CD14-positive monocyte (primary cell): ENCODE measurements around the gene GMNC. TPM values are rescaled to one million over a fixed set of nuclear protein-coding genes. Genes with fewer than 3 reads are reported as not detected.

Experiments
- DNase-seq, 3 donors: peaks; one replicate each; pipeline ENCODE4 v3.0.0-alpha.2; 2011 to 2022
- H2AFZ ChIP-seq: 2 replicates; pipeline ENCODE4 v1.6.0; 2012; ENCODE audit warnings: mild to moderate bottlenecking, low read depth, low read length, inconsistent platforms; ENCODE audit not compliant: insufficient read depth, poor library complexity, severe bottlenecking
- H3K27ac ChIP-seq, 2 donors: 1 replicate in 1 of 2; 2 replicates in 1 of 2; pipeline ENCODE4 v1.5.1; 2012 to 2013; ENCODE audit warnings: low read length in 2 of 2, control low read depth in 1 of 2, inconsistent platforms in 1 of 2, low read depth in 1 of 2, mild to moderate bottlenecking in 1 of 2
- H3K27me3 ChIP-seq, 2 donors: one replicate each; pipeline versions ENCODE4 v1.6.0 to v1.6.1; 2011 to 2013; ENCODE audit warnings: low read length in 2 of 2; ENCODE audit not compliant: control insufficient read depth in 2 of 2, insufficient read depth in 2 of 2
- H3K36me3 ChIP-seq, 2 donors: replicated peaks in 1 of 2; 1 replicate in 1 of 2; 2 replicates in 1 of 2; pipeline versions ENCODE4 v1.5.1 to v1.6.1; 2012 to 2013; ENCODE audit warnings: low read length in 2 of 2, control low read depth in 1 of 2, inconsistent platforms in 1 of 2, mild to moderate bottlenecking in 1 of 2; ENCODE audit not compliant: insufficient read depth in 2 of 2, control insufficient read depth in 1 of 2
- H3K4me1 ChIP-seq, 2 donors: 1 replicate in 1 of 2; 2 replicates in 1 of 2; pipeline versions ENCODE4 v1.5.1 to v1.6.1; 2012 to 2013; ENCODE audit warnings: low read length in 2 of 2, control low read depth in 1 of 2, inconsistent platforms in 1 of 2, mild to moderate bottlenecking in 1 of 2, moderate library complexity in 1 of 2; ENCODE audit not compliant: insufficient read depth in 2 of 2, control insufficient read depth in 1 of 2
- H3K4me2 ChIP-seq: replicated peaks from 2 replicates; pipeline ENCODE3; 2012; ENCODE audit warnings: low read length, moderate library complexity, mild to moderate bottlenecking; ENCODE audit not compliant: poor library complexity, severe bottlenecking; ENCODE audit errors: extremely low read depth
- H3K4me3 ChIP-seq, 3 experiments: fragments of 200-600 bp in 1 of 3; sonication (generic) in 1 of 3; replicated peaks in 1 of 3; 1 replicate in 2 of 3; 2 replicates in 1 of 3; pipeline ENCODE4 v1.5.1; 2011 to 2013; ENCODE audit warnings: low read length in 3 of 3, mild to moderate bottlenecking in 3 of 3, control low read depth in 2 of 3, low read depth in 2 of 3, inconsistent platforms in 1 of 3, moderate library complexity in 1 of 3
- H3K79me2 ChIP-seq: 2 replicates; pipeline ENCODE4 v1.6.0; 2012; ENCODE audit warnings: mild to moderate bottlenecking, control low read depth, inconsistent platforms, low read length, moderate library complexity; ENCODE audit not compliant: insufficient read depth
- H3K9ac ChIP-seq: 2 replicates; pipeline ENCODE4 v1.6.0; 2017; ENCODE audit warnings: low read length, mild to moderate bottlenecking; ENCODE audit not compliant: insufficient read depth, poor library complexity, severe bottlenecking
- H3K9me3 ChIP-seq, 2 donors: replicated peaks in 1 of 2; 1 replicate in 1 of 2; 2 replicates in 1 of 2; pipeline versions ENCODE4 v1.5.1 to v1.6.1; 2012 to 2013; ENCODE audit warnings: low read length in 2 of 2, control low read depth in 1 of 2; ENCODE audit not compliant: control insufficient read depth in 1 of 2, insufficient read depth in 1 of 2
- H4K20me1 ChIP-seq: 2 replicates; pipeline ENCODE4 v1.6.0; 2012; ENCODE audit warnings: mild to moderate bottlenecking, low read length, control low read depth, moderate library complexity; ENCODE audit not compliant: insufficient read depth
- H3K27ac Mint-ChIP-seq, 7 donors: one replicate each; pipeline ENCODE4 v1.8.0; 2020; ENCODE audit warnings: mild to moderate bottlenecking in 7 of 7, mixed read lengths in 7 of 7, moderate library complexity in 6 of 7, inconsistent platforms in 2 of 7
- H3K27me3 Mint-ChIP-seq, 3 donors: one replicate each; pipeline ENCODE4 v1.8.0; 2021 to 2022; ENCODE audit warnings: low read depth in 3 of 3, mild to moderate bottlenecking in 3 of 3, mixed read lengths in 3 of 3, moderate library complexity in 3 of 3, inconsistent platforms in 1 of 3
- H3K36me3 Mint-ChIP-seq, 2 donors: one replicate each; pipeline ENCODE4 v1.8.0; 2020; ENCODE audit warnings: mixed read lengths in 2 of 2, inconsistent platforms in 1 of 2, mild to moderate bottlenecking in 1 of 2
- H3K4me1 Mint-ChIP-seq: one replicate; pipeline ENCODE4 v1.8.0; 2020; ENCODE audit warnings: mild to moderate bottlenecking, mixed read lengths
- H3K4me3 Mint-ChIP-seq, 2 donors: one replicate each; pipeline ENCODE4 v1.8.0; 2020; ENCODE audit warnings: mild to moderate bottlenecking in 2 of 2, mixed read lengths in 2 of 2, moderate library complexity in 1 of 2
- H3K9me3 Mint-ChIP-seq, 7 donors: one replicate each; pipeline ENCODE4 v1.8.0; 2020 to 2022; ENCODE audit warnings: mixed read lengths in 7 of 7, mild to moderate bottlenecking in 6 of 7, moderate library complexity in 6 of 7, inconsistent platforms in 2 of 7
- WGBS: methylation state at CpG from one replicate; pipeline ENCODE4 v1.1.5; 2013; ENCODE audit warnings: missing lambda C conversion rate; ENCODE audit not compliant: insufficient coverage; 5-methylcytosine and 5-hydroxymethylcytosine counted together
- intact Hi-C, 2 donors: fragments of 100-400 bp; cut with micrococcal nuclease; formaldehyde crosslinking; loops; one replicate each; pipeline versions ENCODE4 v1.15.0 to v1.15.1; 2023
- polyA plus RNA-seq, 3 donors: library from polyadenylated mRNA; depleted of rRNA in 1 of 3; unstranded in 2 of 3; stranded (reverse) in 1 of 3; fragments of 300-500 nt in 2 of 3; fragments of >200 nt in 1 of 3; fragmentation: Illumina TruSeq in 2 of 3; gene quantifications; 1 replicate in 2 of 3; 2 replicates in 1 of 3; pipeline ENCODE4 v1.2.3, GENCODE V29; 2012 to 2021
- TF ChIP-seq, protein P1 (sequence below): fragments of 200-600 bp; IDR thresholded peaks from one replicate; pipeline ENCODE4 v1.8.0; 2022; ENCODE audit warnings: antibody characterized with exemption, mild to moderate bottlenecking

GMNC gene
- polyA plus RNA-seq, 3 donors = not detected

- Histone ChIP-seq H3K9me3 (no peaks in the 10 kb centered on the region), H2AFZ (no peak overlapping the region), H3K27ac (no peak overlapping the region), H3K4me1 (peaks cover 4 to 5% of the 10 kb centered on the region in 2 donors), H3K4me2 (no peak overlapping the region), H3K27me3 (peaks cover 20 to 35% of the 10 kb centered on the region in 2 donors), H3K9ac (no peak overlapping the region), H3K36me3 (no peaks in the 10 kb centered on the region), H3K4me3 (no peak overlapping the region), H3K79me2 (no peaks in the 10 kb centered on the region), H4K20me1 (no peaks in the 10 kb centered on the region)
- TF ChIP-seq, protein P1, sequence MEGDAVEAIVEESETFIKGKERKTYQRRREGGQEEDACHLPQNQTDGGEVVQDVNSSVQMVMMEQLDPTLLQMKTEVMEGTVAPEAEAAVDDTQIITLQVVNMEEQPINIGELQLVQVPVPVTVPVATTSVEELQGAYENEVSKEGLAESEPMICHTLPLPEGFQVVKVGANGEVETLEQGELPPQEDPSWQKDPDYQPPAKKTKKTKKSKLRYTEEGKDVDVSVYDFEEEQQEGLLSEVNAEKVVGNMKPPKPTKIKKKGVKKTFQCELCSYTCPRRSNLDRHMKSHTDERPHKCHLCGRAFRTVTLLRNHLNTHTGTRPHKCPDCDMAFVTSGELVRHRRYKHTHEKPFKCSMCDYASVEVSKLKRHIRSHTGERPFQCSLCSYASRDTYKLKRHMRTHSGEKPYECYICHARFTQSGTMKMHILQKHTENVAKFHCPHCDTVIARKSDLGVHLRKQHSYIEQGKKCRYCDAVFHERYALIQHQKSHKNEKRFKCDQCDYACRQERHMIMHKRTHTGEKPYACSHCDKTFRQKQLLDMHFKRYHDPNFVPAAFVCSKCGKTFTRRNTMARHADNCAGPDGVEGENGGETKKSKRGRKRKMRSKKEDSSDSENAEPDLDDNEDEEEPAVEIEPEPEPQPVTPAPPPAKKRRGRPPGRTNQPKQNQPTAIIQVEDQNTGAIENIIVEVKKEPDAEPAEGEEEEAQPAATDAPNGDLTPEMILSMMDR = no peak
- WGBS = no CpG with 5 or more reads among the region's 2 CpGs
- Mint-ChIP-seq H3K27me3 (peaks cover 28 to 37% (median 31%) of the 10 kb centered on the region in 3 donors), H3K27ac (no peak overlapping the region), H3K4me3 (no peak overlapping the region), H3K4me1 (peaks cover 7% of the 10 kb centered on the region), H3K9me3 (peaks cover 0 to 10% (median 5%) of the 10 kb centered on the region in 7 donors), H3K36me3 (no peaks in the 10 kb centered on the region)
- intact Hi-C loops = no loop called here
- no peak for DNase-seq
Measured at GRCh38 chr3:190867071-190867470, 4.6 kb upstream of the GMNC start.

- Histone ChIP-seq H3K27ac (no peak overlapping the region), H3K79me2 (no peaks in the 10 kb centered on the region), H3K36me3 (no peaks in the 10 kb centered on the region), H3K27me3 (peaks cover 28 to 47% of the 10 kb centered on the region in 2 donors), H3K4me2 (no peak overlapping the region), H3K4me3 (no peak overlapping the region), H3K9me3 (no peaks in the 10 kb centered on the region), H4K20me1 (no peaks in the 10 kb centered on the region), H2AFZ (no peak overlapping the region), H3K9ac (no peak overlapping the region), H3K4me1 (peaks cover 4 to 5% of the 10 kb centered on the region in 2 donors)
- no peak overlapping the region for H3K27ac Mint-ChIP-seq
- TF ChIP-seq, protein P1 = no peak
- H3K36me3 Mint-ChIP-seq = no peaks in the 10 kb centered on the region
- H3K27me3 Mint-ChIP-seq = peaks cover 33 to 49% (median 43%) of the 10 kb centered on the region in 3 donors
- peak overlapping the region in 1 of 2 donors; percentile 36 for H3K4me3 Mint-ChIP-seq
- intact Hi-C loops = no loop called here
- H3K9me3 Mint-ChIP-seq = peaks cover 0 to 10% (median 5%) of the 10 kb centered on the region in 7 donors
- WGBS = no CpG with 5 or more reads among the region's 7 CpGs
- no peak for DNase-seq
- H3K4me1 Mint-ChIP-seq = peaks cover 7% of the 10 kb centered on the region
Measured at GRCh38 chr3:190865828-190866227, 3.3 kb upstream of the GMNC start.
